COR-L47 (cell line): ENCODE measurements around the gene GNL2.
A peak's percentile ranks its signal among the peaks of the same experiment; 100 is the strongest.
"Not testable (repeated sequence)": the region's sequence is repeated elsewhere in the genome, so short reads cannot be mapped to it uniquely, and the experiment has no call there.

Source experiments
- DNase-seq: peaks from one replicate; lab custom pipeline; 2025; lab: John Stamatoyannopoulos, UW

GNL2 gene

GRCh38 chr1:37559957-37560379 lies 35.8 kb downstream of the GNL2 start:
- not testable (repeated sequence) for DNase-seq

- no peak for DNase-seq
Observed at GRCh38 chr1:37559080-37559479, 36.7 kb downstream of the GNL2 start.

- no peak for DNase-seq
Observed at GRCh38 chr1:37558411-37558810, 37.3 kb downstream of the GNL2 start.

- no peak for DNase-seq
Observed at GRCh38 chr1:37557402-37557801, 38.3 kb downstream of the GNL2 start.

DNA sequence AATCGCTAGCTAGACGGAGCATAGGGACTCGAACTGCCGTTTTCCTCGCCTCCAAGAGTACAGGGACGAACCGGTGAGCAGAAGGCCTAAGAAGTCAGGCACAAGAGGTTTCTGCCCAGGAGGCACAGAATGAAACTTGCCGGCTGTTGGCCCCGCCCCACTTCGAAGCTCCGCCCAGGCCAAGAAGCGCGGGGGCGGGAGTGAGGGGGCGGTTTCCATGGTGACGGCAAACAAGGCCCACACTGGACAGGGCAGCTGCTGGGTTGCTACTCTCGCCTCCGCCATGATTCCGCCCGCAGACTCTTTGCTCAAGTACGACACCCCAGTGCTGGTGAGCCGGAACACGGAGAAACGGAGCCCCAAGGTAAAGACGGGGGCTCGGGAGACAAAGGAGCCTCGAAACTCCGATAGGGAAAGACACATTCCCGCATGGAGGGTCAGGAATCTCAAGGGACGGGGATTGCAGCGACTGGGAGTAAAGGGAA lies 39.0 kb downstream of the GNL2 start, which contains the start of gene DNALI1:
TSS of gene DNALI1 (plus strand) at position 229 of the 485 bp plus-strand sequence. CDS start at position 284, 55 bp downstream.
- DNase-seq = peak; percentile 91

DNA sequence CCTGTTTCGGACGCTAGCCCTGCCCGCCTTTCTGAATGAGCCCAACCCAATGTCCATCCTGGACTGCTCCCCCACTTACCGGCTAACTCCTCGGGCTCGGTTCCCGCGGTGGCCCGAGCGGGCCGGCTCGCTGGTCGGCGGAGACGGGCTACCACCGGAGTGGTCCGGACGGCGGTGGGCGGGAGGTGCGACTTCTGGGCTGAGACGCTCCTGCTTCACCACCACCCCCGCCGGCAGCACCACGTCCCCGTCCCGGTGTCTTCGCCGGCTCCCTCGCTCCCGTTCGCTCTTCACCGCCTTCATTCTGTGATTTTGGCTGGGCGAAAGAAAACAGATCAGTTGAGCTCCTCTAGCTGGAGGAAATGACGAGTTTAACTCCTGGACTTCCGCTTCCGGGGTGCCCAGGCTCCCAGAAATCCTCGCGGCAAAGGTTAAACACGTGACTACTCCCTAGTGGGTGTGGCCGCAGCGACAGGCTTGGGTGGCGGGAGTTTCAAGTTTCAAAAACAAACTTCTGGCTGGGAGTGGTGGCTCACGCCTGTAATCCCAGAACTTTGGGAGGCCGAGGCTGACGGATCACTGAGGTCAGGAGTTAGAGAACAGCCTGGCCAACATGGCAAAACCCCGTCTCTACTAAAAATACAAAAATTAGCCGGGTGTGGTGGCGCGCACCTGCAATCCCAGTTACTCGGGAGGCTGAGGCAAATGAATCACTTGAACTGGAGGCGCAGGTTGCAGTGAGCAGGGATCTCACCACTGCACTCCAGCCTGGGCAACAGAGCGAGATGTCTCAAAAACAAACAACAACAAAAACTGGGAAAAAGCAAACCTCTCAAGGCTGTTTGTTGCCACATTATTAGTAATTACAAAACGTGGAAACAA lies 41.6 kb downstream of the GNL2 start, which contains the start of gene SNIP1:
TSS of gene SNIP1 (minus strand) at position 367 of the 882 bp plus-strand sequence. CDS start at position 303, 64 bp downstream.
- peak; percentile 90 for DNase-seq

- no peak for DNase-seq
Observed at GRCh38 chr1:37553598-37553926, 42.2 kb downstream of the GNL2 start.

GRCh38 chr1:37549341-37549740 lies 46.4 kb downstream of the GNL2 start:
- no peak for DNase-seq

DNA sequence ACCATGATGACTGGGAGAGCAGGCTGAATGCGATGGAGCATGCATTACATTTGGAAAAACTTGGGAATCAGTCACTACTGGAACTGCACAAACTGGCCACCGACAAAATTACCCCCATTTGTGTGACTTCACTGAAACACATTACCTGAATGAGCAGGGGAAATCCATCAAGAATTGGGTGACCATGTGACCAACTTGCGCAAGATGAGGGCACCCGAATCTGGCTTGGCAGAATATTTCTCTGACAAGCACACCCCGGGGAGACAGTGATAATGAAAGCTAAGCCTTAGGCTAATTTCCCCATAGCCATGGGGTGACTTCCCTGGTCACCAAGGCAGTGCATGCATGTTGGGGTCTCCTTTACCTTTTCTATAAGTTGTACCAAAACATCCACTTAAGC lies 50.7 kb downstream of the GNL2 start:
- no peak for DNase-seq

- no peak for DNase-seq
Observed at GRCh38 chr1:37544530-37544929, 51.2 kb downstream of the GNL2 start.

- DNase-seq = no peak
Observed at GRCh38 chr1:37540036-37540785, 55.5 kb downstream of the GNL2 start.

DNA sequence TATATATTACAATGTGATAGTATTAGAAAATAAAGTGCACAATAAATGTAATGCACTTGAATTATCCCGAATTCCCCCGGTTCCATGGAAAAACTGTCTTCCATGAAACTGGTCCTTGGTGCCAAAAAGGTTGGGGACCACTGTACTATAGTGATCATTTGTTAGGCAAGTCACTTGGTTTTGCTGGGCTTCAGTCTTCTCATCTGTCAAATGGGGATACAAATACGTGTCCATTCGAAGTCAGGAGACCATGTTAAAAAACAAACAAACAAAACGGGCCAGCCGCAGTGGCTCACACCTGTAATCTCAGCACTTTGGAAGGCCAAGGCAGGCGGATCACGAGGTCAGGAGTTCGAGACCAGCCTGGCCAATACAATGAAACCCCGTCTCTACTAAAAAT lies 56.6 kb downstream of the GNL2 start:
- not testable (repeated sequence) for DNase-seq

- DNase-seq = no peak
Observed at GRCh38 chr1:37537378-37537777, 58.4 kb downstream of the GNL2 start.

DNA sequence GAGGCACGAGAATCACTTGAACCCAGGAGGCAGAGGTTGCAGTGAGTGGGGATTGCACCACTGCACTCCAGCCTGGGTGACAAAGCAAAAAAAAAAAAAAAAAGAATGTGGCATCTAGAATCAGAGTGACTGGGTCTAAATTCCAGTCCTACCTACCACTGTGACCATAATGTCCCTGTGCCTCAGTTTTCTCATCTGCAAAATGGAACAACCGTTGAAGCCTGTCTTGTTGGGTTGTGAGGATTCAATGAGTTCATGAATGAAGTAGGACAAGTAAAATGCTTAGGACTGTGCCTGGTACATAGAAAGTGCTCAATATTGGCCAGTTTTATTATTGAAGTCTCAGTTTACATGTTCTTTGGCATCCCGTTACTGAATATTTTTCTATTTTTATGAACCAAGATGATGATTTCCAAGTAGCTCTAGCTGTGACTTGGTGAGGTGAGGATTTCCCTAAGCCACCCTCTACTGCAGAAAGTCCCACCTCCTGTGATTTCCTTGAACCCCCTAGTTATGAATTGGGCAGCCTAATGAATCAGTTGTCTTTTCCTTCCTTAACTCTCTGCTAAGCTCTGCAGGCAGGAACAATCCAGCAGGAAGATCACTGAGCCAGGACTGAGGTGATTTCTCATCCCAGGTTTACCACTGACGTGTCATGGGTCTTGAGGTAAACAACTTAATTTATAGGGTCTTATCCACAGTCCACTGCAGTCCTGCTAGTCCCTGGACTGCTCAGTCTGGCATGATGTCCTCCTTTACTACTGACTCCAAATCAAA lies 62.2 kb downstream of the GNL2 start:
- no peak for DNase-seq

- DNase-seq = not testable (repeated sequence)
Observed at GRCh38 chr1:37532418-37533156, 63.1 kb downstream of the GNL2 start.

DNA sequence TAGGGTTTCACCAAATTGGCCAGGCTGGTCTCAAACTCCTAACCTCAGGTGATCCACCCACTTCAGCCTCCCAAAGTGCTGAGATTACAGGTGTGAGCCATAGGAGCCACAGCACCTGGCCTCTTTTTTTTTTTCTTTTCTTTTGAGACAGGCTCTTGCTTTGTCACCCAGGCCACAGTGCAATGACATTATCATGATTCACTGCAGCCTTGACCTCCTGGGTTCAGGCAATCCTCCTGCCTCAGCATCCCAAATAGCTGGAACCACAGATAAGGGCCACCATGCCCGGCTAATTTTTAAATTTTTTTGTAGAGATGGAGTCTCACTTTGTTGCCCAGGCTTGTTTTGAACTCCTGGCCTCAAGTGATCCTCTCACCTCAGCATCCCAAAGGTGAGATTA lies 65.8 kb downstream of the GNL2 start:
- not testable (repeated sequence) for DNase-seq

- DNase-seq = no peak
Observed at GRCh38 chr1:37519613-37520012, 76.1 kb downstream of the GNL2 start.

DNA sequence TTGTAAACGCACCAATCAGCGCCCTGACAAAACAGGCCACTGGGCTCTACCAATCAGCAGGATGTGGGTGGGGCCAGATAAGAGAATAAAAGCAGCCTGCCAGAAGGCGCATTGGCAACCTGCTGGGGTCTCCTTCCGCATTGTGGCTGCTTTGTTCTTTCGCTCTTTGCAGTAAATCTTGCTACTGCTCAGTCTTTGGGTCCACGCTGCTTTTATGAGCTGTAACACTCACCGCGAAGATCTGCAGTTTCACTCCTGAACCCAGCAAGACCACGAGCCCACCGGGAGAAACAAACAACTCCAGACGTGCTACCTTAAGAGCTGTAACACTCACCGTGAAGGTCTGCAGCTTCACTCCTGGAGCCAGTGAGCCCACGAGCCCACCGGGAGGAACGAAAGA lies 76.8 kb downstream of the GNL2 start:
- DNase-seq = not testable (repeated sequence)

GRCh38 chr1:37518241-37518640 lies 77.5 kb downstream of the GNL2 start:
- not testable (repeated sequence) for DNase-seq

DNA sequence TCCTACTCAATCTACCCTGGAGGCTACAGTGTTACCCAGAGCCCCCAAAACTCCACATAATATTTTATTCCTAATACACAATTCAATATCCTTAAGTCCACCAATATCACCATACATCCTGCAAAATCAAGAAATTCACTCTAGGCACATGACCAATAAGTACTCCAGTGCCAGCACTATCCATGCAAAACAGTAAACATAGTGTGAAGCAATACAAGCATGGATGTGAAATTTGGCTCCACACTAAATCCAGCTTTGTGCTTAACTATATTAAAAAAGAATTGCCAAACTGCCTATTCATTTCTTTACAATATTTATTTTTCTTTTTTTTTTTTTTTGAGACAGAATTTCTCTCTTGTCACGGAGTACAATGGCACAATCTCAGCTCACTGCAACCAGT lies 78.2 kb downstream of the GNL2 start:
- no peak for DNase-seq
